Activated CD4-positive, alpha-beta memory T cell treated with anti-CD3 and anti-CD28 coated beads, Interleukin-2, amount 10 ng/mL, durations not matched to agents 7 days and 5 days (primary cell): ENCODE data around the gene RANBP3. TPM values are rescaled to one million over a fixed set of nuclear protein-coding genes. Genes with fewer than 3 reads are reported as not detected.

Experiments
- CTCF ChIA-PET: fragments of 350-600 bp; sonication (Branson Sonifier 250); formaldehyde crosslinking; loops from one replicate; lab custom pipeline; 2021; ENCODE audit warnings: antibody characterized with exemption, inconsistent platforms; lab: Charles Lee
- POLR2A ChIA-PET: fragments of 350-600 bp; sonication (Branson Sonifier 250); formaldehyde crosslinking; loops from one replicate; lab custom pipeline; 2021; ENCODE audit warnings: antibody characterized with exemption; lab: Charles Lee
- DNase-seq: peaks from one replicate; pipeline ENCODE4 v3.0.0-alpha.2; 2020
- H3K27ac Mint-ChIP-seq: one replicate; pipeline ENCODE4 v1.8.0; 2021; ENCODE audit warnings: mild to moderate bottlenecking, mixed read lengths
- H3K27me3 Mint-ChIP-seq: one replicate; pipeline ENCODE4 v1.8.0; 2021; ENCODE audit warnings: mixed read lengths
- H3K36me3 Mint-ChIP-seq: one replicate; pipeline ENCODE4 v1.8.0; 2021; ENCODE audit warnings: low read depth, mixed read lengths
- H3K4me1 Mint-ChIP-seq: one replicate; pipeline ENCODE4 v1.8.0; 2021; ENCODE audit warnings: mixed read lengths
- H3K4me3 Mint-ChIP-seq: one replicate; pipeline ENCODE4 v1.8.0; 2021; ENCODE audit warnings: mild to moderate bottlenecking, mixed read lengths
- H3K9me3 Mint-ChIP-seq: one replicate; pipeline ENCODE4 v1.8.0; 2021; ENCODE audit warnings: mixed read lengths
- total RNA-seq, 2 experiments: library from RNA; stranded (reverse); gene quantifications; one replicate each; pipeline ENCODE4 v1.2.3, GENCODE V29; 2021

RANBP3 gene
- total RNA-seq, 2 experiments from 2014 or later, result 78.1 to 85.1 TPM

DNA sequence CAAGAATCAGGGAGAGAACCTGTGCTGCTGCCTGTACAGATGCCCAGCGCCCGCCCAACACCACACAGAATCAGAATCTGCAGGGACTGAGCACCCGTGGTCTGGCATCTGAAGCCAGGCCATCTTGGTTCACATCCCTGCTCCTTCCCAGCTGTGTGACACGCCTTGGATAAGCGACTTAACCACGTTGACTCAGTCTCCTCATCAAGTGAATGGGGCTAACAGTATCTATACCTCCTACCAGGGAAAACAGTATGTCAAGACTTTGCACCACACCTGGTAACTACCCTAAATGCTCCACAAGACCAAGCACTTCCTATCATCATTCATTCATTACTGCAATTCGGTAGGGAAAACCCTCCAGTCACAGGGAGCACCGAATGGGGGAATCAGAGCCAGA lies 1.2 kb downstream of the RANBP3 start:
- CTCF ChIA-PET, result interaction anchor here (2.2 to 5.7 kb wide), 2 partner anchors 9 to 11 kb away, joined by 6 to 62 read pairs; no protein-coding TSS in a partner anchor
- no peaks in the 10 kb centered on the region for H3K9me3 Mint-ChIP-seq
- no peak for DNase-seq
- POLR2A ChIA-PET, result interaction anchor here (3.4 to 4.7 kb wide), 4 partner anchors 9 to 73 kb away, joined by 20 to 37 read pairs (median 24); partner anchors contain the start of genes NDUFA11 and VMAC
- H3K4me3 Mint-ChIP-seq, result peak overlapping the region; percentile 96
- H3K36me3 Mint-ChIP-seq, result peaks cover 46% of the 10 kb centered on the region
- H3K27ac Mint-ChIP-seq, result peak overlapping the region; percentile 83
- H3K4me1 Mint-ChIP-seq, result peaks cover 66% of the 10 kb centered on the region
- no peaks in the 10 kb centered on the region for H3K27me3 Mint-ChIP-seq

DNA sequence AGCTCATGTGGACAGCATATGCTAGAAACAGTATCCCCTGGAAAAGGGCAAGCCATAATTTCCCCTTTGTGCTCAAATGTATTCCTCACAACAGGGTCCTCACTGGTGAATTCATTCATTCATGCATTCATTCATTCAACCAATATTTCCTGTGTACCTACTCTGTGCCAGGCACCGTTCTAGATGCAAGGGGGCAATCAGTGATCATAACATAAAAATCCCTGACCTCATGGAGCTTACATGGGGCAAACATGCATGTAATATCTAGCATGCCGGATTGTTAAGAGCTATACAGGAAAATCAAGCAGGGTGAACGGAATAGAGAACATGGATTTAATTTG lies 2.6 kb downstream of the RANBP3 start:
- H3K27ac Mint-ChIP-seq, result no peak overlapping the region
- H3K4me1 Mint-ChIP-seq, result peaks cover 74% of the 10 kb centered on the region
- POLR2A ChIA-PET, result interaction anchor here (1.0 to 1.3 kb wide), 2 partner anchors 14 to 22 kb away, joined by 3 read pairs; no protein-coding TSS in a partner anchor

DNA sequence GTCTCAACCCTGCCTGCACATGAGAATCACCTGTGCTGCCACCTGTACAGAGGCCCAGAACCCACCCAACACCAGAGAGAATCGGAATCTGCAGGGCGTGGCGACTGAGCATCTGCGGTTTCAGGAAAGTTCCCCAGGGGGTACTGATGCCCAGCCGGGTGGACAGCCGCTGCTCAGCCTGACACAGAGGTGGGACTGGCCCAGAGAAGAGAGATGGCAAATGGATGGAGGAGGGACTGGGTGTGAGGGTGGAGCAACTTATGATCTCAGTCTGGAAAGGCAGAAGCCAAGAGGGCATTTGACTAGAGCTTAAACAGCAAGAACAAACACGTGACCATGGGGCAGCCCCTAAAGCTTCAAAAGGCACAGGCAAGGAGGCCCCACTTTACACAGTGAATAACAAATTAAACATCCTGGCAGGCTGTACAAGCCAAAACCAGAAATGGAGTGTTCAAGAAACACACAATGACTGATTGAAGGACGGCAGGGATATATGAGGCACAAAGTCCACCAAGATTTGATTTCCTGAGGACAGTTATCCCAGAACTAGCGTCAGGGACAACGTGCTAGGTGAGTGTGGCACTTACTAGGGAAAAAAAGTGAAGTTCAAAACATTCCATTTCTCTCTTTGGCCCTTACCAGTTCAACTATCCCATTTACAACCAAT lies 3.1 kb downstream of the RANBP3 start:
- DNase-seq, result no peak
- ChIA-PET CTCF (interaction anchor here (2.2 to 5.7 kb wide), 2 partner anchors 7 to 13 kb away, joined by 6 to 62 read pairs; no protein-coding TSS in a partner anchor), POLR2A (interaction anchor here (1.0 to 1.3 kb wide), 2 partner anchors 13 to 22 kb away, joined by 3 read pairs; no protein-coding TSS in a partner anchor)
- H3K36me3 Mint-ChIP-seq, result peaks cover 43% of the 10 kb centered on the region
- H3K9me3 Mint-ChIP-seq, result no peaks in the 10 kb centered on the region
- H3K27ac Mint-ChIP-seq, result peak overlapping the region; percentile 51
- peaks cover 73% of the 10 kb centered on the region for H3K4me1 Mint-ChIP-seq
- H3K27me3 Mint-ChIP-seq, result no peaks in the 10 kb centered on the region
- no peak overlapping the region for H3K4me3 Mint-ChIP-seq

More for the DNA sequence above, 2.6 kb downstream of the RANBP3 start:
- Mint-ChIP-seq H3K36me3 (peaks cover 45% of the 10 kb centered on the region), H3K4me3 (peak overlapping the region; percentile 96), H3K27me3 (no peaks in the 10 kb centered on the region), H3K9me3 (no peaks in the 10 kb centered on the region)
- DNase-seq, result no peak
- CTCF ChIA-PET, result interaction anchor here (2.2 to 5.7 kb wide), 2 partner anchors 8 to 12 kb away, joined by 6 to 62 read pairs; no protein-coding TSS in a partner anchor

- Mint-ChIP-seq H3K4me3 (no peak overlapping the region), H3K9me3 (no peaks in the 10 kb centered on the region), H3K4me1 (peaks cover 68% of the 10 kb centered on the region), H3K27me3 (no peaks in the 10 kb centered on the region), H3K27ac (no peak overlapping the region), H3K36me3 (peaks cover 41% of the 10 kb centered on the region)
- no peak for DNase-seq
- ChIA-PET CTCF (no interaction called here), POLR2A (interaction anchor here (1.3 kb wide), 1 partner anchor 21 kb away, joined by 3 read pairs; no protein-coding TSS in a partner anchor)
Observed at GRCh38 chr19:5973867-5974635, 3.9 kb downstream of the RANBP3 start.

DNA sequence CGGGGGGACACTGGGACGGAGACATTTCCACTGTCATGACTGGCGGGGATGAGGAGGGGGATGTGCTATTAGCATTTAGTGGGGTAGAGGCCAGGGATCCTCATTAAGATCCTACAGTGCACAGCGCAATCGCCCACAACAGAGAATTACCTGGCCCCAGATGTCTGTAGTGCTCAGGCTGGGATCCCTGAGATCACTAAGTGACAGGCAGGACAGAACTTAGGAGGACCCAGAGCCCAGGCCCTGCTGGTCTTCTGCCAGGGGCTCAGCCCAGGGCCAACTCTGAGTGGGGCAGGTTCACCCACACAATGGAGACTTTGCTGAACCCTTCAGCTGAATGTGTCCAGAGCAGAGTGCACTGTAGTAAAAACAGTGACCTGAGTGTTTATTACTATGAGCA lies 4.6 kb downstream of the RANBP3 start:
- DNase-seq, result no peak
- no peak overlapping the region for H3K4me3 Mint-ChIP-seq
- CTCF ChIA-PET, result no interaction called here
- H3K27ac Mint-ChIP-seq, result no peak overlapping the region
- peaks cover 40% of the 10 kb centered on the region for H3K36me3 Mint-ChIP-seq
- H3K4me1 Mint-ChIP-seq, result peaks cover 72% of the 10 kb centered on the region
- H3K27me3 Mint-ChIP-seq, result no peaks in the 10 kb centered on the region
- H3K9me3 Mint-ChIP-seq, result no peaks in the 10 kb centered on the region
- POLR2A ChIA-PET, result interaction anchor here (1.5 kb wide), 1 partner anchor 10 kb away, joined by 4 read pairs; no protein-coding TSS in a partner anchor

GRCh38 chr19:5972355-5972731 lies 5.6 kb downstream of the RANBP3 start:
- ChIA-PET POLR2A (interaction anchor here (0.8 to 1.5 kb wide), 2 partner anchors 10 to 11 kb away, joined by 4 read pairs; no protein-coding TSS in a partner anchor), CTCF (interaction anchor here (1.1 to 1.2 kb wide), 3 partner anchors 14 to 168 kb away, joined by 3 read pairs; no protein-coding TSS in a partner anchor)
- Mint-ChIP-seq H3K27ac (no peak overlapping the region), H3K4me1 (peaks cover 77% of the 10 kb centered on the region), H3K4me3 (no peak overlapping the region), H3K36me3 (peaks cover 40% of the 10 kb centered on the region), H3K27me3 (no peaks in the 10 kb centered on the region), H3K9me3 (no peaks in the 10 kb centered on the region)
- DNase-seq, result no peak

DNA sequence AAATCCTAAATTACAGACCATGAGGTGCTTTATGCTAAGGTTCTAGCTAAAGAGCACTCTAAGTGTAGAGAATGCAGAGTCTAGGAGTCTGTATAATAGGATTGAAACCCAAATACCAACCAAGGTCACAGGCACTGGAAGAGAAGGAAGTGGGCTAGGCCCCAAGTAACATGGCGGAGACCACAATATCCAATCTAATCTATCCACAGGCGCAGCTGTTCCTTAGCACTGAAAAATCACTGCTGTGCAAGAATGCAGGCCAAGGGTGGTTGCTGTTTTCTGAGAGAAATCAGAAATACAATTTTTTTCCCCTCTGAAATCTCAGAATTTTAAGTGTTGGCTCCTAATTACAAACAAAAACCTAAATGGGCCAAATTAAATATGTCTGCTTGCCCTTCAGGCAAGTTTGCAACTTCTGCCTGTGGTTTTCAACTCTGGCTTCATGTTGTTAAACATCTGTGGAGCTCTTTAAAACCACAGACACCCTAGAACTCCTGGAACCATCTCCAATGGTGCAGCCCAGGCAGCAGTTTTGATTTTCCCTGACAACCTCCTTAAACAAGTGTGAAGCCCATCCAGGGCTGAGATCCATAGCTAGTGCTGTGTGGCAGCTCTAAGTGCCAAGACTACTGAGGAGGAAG lies 6.1 kb downstream of the RANBP3 start:
- H3K27ac Mint-ChIP-seq, result no peak overlapping the region
- no peaks in the 10 kb centered on the region for H3K9me3 Mint-ChIP-seq
- H3K27me3 Mint-ChIP-seq, result no peaks in the 10 kb centered on the region
- DNase-seq, result no peak
- CTCF ChIA-PET, result interaction anchor here (1.1 to 1.2 kb wide), 4 partner anchors 9 to 168 kb away, joined by 3 read pairs; no protein-coding TSS in a partner anchor
- H3K36me3 Mint-ChIP-seq, result peaks cover 38% of the 10 kb centered on the region
- POLR2A ChIA-PET, result interaction anchor here (0.8 to 1.5 kb wide), 2 partner anchors 9 to 12 kb away, joined by 4 read pairs; no protein-coding TSS in a partner anchor
- no peak overlapping the region for H3K4me3 Mint-ChIP-seq
- H3K4me1 Mint-ChIP-seq, result peaks cover 76% of the 10 kb centered on the region

DNA sequence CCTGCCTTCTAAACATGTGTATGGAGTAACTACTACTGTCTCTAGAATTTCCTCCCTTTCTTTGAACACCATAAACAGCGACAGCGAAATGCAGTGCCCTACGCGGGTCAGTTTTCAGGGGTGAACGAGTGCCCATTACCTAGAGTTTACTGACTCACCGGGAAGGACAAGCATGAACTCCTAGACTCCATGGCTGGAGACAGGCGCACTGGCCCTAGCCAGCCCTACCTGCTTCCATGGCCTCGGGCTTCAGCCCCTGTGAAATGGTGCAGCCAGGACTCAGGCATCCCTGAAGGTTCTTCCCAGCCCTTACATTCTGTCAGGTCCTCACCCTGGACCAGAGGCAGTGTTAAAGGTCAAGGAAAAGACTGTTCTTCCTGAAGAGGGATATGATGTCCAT lies 8.5 kb downstream of the RANBP3 start:
- H3K9me3 Mint-ChIP-seq, result no peaks in the 10 kb centered on the region
- peaks cover 68% of the 10 kb centered on the region for H3K4me1 Mint-ChIP-seq
- DNase-seq, result no peak
- no peaks in the 10 kb centered on the region for H3K27me3 Mint-ChIP-seq
- ChIA-PET POLR2A (no interaction called here), CTCF (interaction anchor here (1.1 to 1.3 kb wide), 2 partner anchors 18 to 165 kb away, joined by 4 read pairs; no protein-coding TSS in a partner anchor)
- peak overlapping the region; percentile 40 for H3K27ac Mint-ChIP-seq
- peaks cover 24% of the 10 kb centered on the region for H3K36me3 Mint-ChIP-seq
- H3K4me3 Mint-ChIP-seq, result no peak overlapping the region

DNA sequence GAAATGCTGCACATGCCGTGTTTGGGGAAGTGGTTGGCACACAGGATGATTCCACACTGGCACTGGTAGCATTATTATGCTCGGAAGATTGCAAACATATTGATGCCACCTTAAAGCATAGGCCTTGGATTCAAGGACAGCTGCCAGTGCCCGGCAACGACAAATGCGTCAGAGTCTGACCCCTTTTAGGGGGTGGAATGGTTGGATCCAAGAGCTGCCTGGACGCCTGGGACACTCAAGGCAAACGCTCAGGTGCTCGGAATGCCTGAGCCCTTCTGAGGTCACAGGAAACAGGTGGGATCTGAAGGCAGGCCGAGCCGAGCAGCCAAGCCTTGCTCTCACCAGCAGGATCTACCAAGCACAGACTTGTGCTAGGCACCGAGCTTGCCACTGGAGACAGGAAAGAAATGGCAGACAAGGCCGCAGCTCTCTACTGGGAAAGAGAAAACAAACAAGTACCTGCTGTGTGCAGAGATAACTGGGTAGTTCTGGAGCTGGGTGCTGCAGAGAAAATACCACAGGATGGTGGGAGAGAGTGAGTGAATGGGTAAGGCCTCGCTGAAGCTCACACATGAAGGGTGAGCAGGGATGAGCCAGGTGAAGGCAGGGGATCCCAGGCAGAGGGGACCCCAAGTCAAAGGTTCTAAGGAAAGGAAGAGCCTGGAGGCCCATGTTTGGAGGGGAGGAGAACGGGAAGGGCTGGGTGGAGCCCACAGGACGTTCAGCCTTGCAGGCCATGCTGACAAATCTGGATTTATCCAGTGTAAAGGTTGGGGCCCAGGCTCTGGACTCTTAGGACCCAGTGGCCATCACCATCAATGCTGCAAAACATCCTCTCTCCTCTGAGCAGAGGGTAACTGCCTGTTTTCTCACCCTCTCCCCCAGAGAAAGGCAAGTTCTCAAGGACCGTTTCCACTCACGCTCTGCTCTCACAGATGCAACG lies 9.2 kb downstream of the RANBP3 start:
- Mint-ChIP-seq H3K27ac (peak overlapping the region; percentile 60), H3K27me3 (no peaks in the 10 kb centered on the region), H3K9me3 (no peaks in the 10 kb centered on the region), H3K4me1 (peaks cover 69% of the 10 kb centered on the region), H3K36me3 (peaks cover 18% of the 10 kb centered on the region), H3K4me3 (no peak overlapping the region)
- DNase-seq, result no peak
- ChIA-PET POLR2A (interaction anchor here (1.4 to 2.0 kb wide), 2 partner anchors 9 to 140 kb away, joined by 3 to 23 read pairs; partner anchors contain the start of gene RANBP3), CTCF (interaction anchor here (1.0 to 3.7 kb wide), 19 partner anchors 8 to 281 kb away, joined by 3 to 62 read pairs (median 5); partner anchors contain the start of genes CATSPERD, LONP1, NDUFA11 and RANBP3)

- peak; percentile 66 for DNase-seq
- peaks cover 15% of the 10 kb centered on the region for H3K36me3 Mint-ChIP-seq
- ChIA-PET CTCF (interaction anchor here (0.7 to 3.7 kb wide), 21 partner anchors 8 to 281 kb away, joined by 3 to 62 read pairs (median 5); partner anchors contain the start of genes CATSPERD, LONP1, NDUFA11 and RANBP3), POLR2A (interaction anchor here (1.4 to 2.0 kb wide), 2 partner anchors 9 to 139 kb away, joined by 3 to 23 read pairs; partner anchors contain the start of gene RANBP3)
- H3K27me3 Mint-ChIP-seq, result no peaks in the 10 kb centered on the region
- H3K4me3 Mint-ChIP-seq, result no peak overlapping the region
- H3K4me1 Mint-ChIP-seq, result peaks cover 69% of the 10 kb centered on the region
- H3K27ac Mint-ChIP-seq, result peak overlapping the region; percentile 76
- no peaks in the 10 kb centered on the region for H3K9me3 Mint-ChIP-seq
Observed at GRCh38 chr19:5967994-5968430, 9.9 kb downstream of the RANBP3 start.

GRCh38 chr19:5967571-5967970 lies 10.4 kb downstream of the RANBP3 start:
- H3K4me1 Mint-ChIP-seq, result peaks cover 70% of the 10 kb centered on the region
- H3K36me3 Mint-ChIP-seq, result peaks cover 13% of the 10 kb centered on the region
- ChIA-PET POLR2A (interaction anchor here (1.4 to 2.0 kb wide), 2 partner anchors 10 to 139 kb away, joined by 3 to 23 read pairs; partner anchors contain the start of gene RANBP3), CTCF (interaction anchor here (0.7 to 3.7 kb wide), 19 partner anchors 7 to 280 kb away, joined by 3 to 62 read pairs (median 8); partner anchors contain the start of genes CATSPERD, LONP1, NDUFA11 and RANBP3)
- H3K27ac Mint-ChIP-seq, result peak overlapping the region; percentile 76
- no peak overlapping the region for H3K4me3 Mint-ChIP-seq
- H3K9me3 Mint-ChIP-seq, result no peaks in the 10 kb centered on the region
- no peak for DNase-seq
- H3K27me3 Mint-ChIP-seq, result no peaks in the 10 kb centered on the region
